Right lung (tissue), 5 donors: ENCODE measurements around the gene FITM1. TPM values are rescaled to one million over a fixed set of nuclear protein-coding genes. Genes with fewer than 3 reads are reported as not detected.

Source experiments
- DNase-seq, 2 donors: peaks; one replicate each; pipeline ENCODE4 v3.0.0-alpha.2; 2013
- polyA plus RNA-seq, 5 donors: library from polyadenylated mRNA; unstranded; fragments of 120-200 nt; gene quantifications; one replicate each; pipeline versions ENCODE4 v1.2.1 to v1.2.3, GENCODE V29; 2013; ENCODE audit warnings: inconsistent platforms in 1 of 5, low replicate concordance in 1 of 5; ENCODE audit not compliant: insufficient read length in 5 of 5, insufficient read depth in 1 of 5

FITM1 gene
- polyA plus RNA-seq, 5 donors = 0.60 to 9.4 (median 1.1) TPM

GRCh38 chr14:24179961-24180796 is 49.7 kb downstream of the FITM1 start:
- no peak for DNase-seq

GRCh38 chr14:24181371-24182077 is 51.1 kb downstream of the FITM1 start:
- DNase-seq = no peak

Other genes starting within 250 kb of the FITM1 start
- gene DHRS4, start 176.9 kb upstream of the FITM1 start, polyA plus RNA-seq = 10 to 100 TPM; 34.0 to 45.4 (median 35.5) TPM
- 10 to 100 TPM; 27.3 to 32.3 (median 29.4) TPM for gene DHRS4L2, start 141.7 kb upstream of the FITM1 start, polyA plus RNA-seq
- 1 to 10 TPM in 3 of 5 donors, under 1 TPM in 2; 0.72 to 1.7 (median 1.1) TPM for gene CARMIL3, start 78.7 kb upstream of the FITM1 start, polyA plus RNA-seq
- not detected for gene CPNE6, start 59.1 kb upstream of the FITM1 start, polyA plus RNA-seq
- gene PCK2, start 36.3 kb upstream of the FITM1 start, polyA plus RNA-seq = 10 to 100 TPM; 13.3 to 17.8 (median 14.7) TPM
- 10 to 100 TPM; 59.5 to 74.4 (median 65.9) TPM for gene DCAF11, start 15.9 kb upstream of the FITM1 start, polyA plus RNA-seq
- gene NRL, start 15.7 kb upstream of the FITM1 start, polyA plus RNA-seq = 1 to 10 TPM; 1.0 to 2.3 (median 1.2) TPM
- gene PSME1, start 5.5 kb downstream of the FITM1 start, polyA plus RNA-seq = 100 to 1,000 TPM; 190 to 234 (median 222) TPM
- gene EMC9, start 10.9 kb downstream of the FITM1 start, polyA plus RNA-seq = 10 to 100 TPM; 12.6 to 25.8 (median 24.3) TPM
- 100 to 1,000 TPM; 159 to 175 (median 166) TPM for gene PSME2, start 16.0 kb downstream of the FITM1 start, polyA plus RNA-seq
- 10 to 100 TPM; 42.8 to 60.2 (median 55.7) TPM for gene RNF31, start 16.8 kb downstream of the FITM1 start, polyA plus RNA-seq
- 10 to 100 TPM; 49.8 to 68.6 (median 57.2) TPM for gene IRF9, start 30.6 kb downstream of the FITM1 start, polyA plus RNA-seq
- gene REC8, start 41.4 kb downstream of the FITM1 start, polyA plus RNA-seq = 10 to 100 TPM; 36.6 to 67.1 (median 48.2) TPM
- gene IPO4, start 58.2 kb downstream of the FITM1 start, polyA plus RNA-seq = 10 to 100 TPM; 20.2 to 37.0 (median 24.5) TPM
- 10 to 100 TPM; 24.6 to 44.1 (median 33.8) TPM for gene TM9SF1, start 64.8 kb downstream of the FITM1 start, polyA plus RNA-seq
- gene TSSK4, start 75.0 kb downstream of the FITM1 start, polyA plus RNA-seq = 10 to 100 TPM in 3 of 5 donors, 1 to 10 TPM in 2; 9.5 to 12.2 (median 11.9) TPM
- gene CHMP4A, start 82.8 kb downstream of the FITM1 start, polyA plus RNA-seq = 10 to 100 TPM; 53.9 to 67.6 (median 62.3) TPM
- 10 to 100 TPM; 11.8 to 17.2 (median 13.5) TPM for gene MDP1, start 85.4 kb downstream of the FITM1 start, polyA plus RNA-seq
- gene NEDD8, start 101.7 kb downstream of the FITM1 start, polyA plus RNA-seq = 100 to 1,000 TPM; 209 to 239 (median 224) TPM
- gene GMPR2, start 102.3 kb downstream of the FITM1 start, polyA plus RNA-seq = 100 to 1,000 TPM in 4 of 5 donors, 10 to 100 TPM in 1; 92.7 to 120 (median 114) TPM
- gene TINF2, start 112.0 kb downstream of the FITM1 start, polyA plus RNA-seq = 10 to 100 TPM; 53.7 to 62.0 (median 60.9) TPM
- gene TGM1, start 132.5 kb downstream of the FITM1 start, polyA plus RNA-seq = 1 to 10 TPM; 2.0 to 4.7 (median 3.5) TPM
- gene RABGGTA, start 140.9 kb downstream of the FITM1 start, polyA plus RNA-seq = 10 to 100 TPM; 19.6 to 28.6 (median 24.9) TPM
- 10 to 100 TPM; 38.8 to 54.7 (median 43.2) TPM for gene DHRS1, start 169.1 kb downstream of the FITM1 start, polyA plus RNA-seq
- 10 to 100 TPM; 21.3 to 26.7 (median 24.3) TPM for gene NOP9, start 169.2 kb downstream of the FITM1 start, polyA plus RNA-seq
- gene CIDEB, start 177.3 kb downstream of the FITM1 start, polyA plus RNA-seq = 10 to 100 TPM in 4 of 5 donors, 1 to 10 TPM in 1; 9.6 to 16.6 (median 14.1) TPM
- 1 to 10 TPM; 3.4 to 5.2 (median 4.7) TPM for gene LTB4R2, start 179.5 kb downstream of the FITM1 start, polyA plus RNA-seq
- 1 to 10 TPM; 5.2 to 6.9 (median 6.2) TPM for gene LTB4R, start 180.8 kb downstream of the FITM1 start, polyA plus RNA-seq
- gene ADCY4, start 204.4 kb downstream of the FITM1 start, polyA plus RNA-seq = 10 to 100 TPM; 26.9 to 37.3 (median 33.8) TPM
- gene RIPK3, start 209.3 kb downstream of the FITM1 start, polyA plus RNA-seq = 1 to 10 TPM; 2.1 to 3.6 (median 2.8) TPM
- 100 to 1,000 TPM in 1 of 5 donors, 10 to 100 TPM in 4; 64.5 to 102 (median 88.3) TPM for gene NFATC4, start 237.5 kb downstream of the FITM1 start, polyA plus RNA-seq